GM18517 (cell line): ENCODE results near the gene DAO.

ENCODE experiments used
- ATAC-seq: cut with Tn5 transposase; IDR thresholded peaks from one replicate; pipeline ENCODE4 v1.9.1; 2021; ENCODE audit warnings: mild to moderate bottlenecking, moderate library complexity; ENCODE audit not compliant: unreplicated experiment

Gene DAO

GRCh38 chr12:108875280-108875679 lies 4.6 kb upstream of the DAO start:
- ATAC-seq, result no peak

- ATAC-seq, result no peak
Measured at GRCh38 chr12:108875682-108876361, 4.1 kb upstream of the DAO start.

GRCh38 chr12:108876550-108876949 lies 3.3 kb upstream of the DAO start:
- ATAC-seq, result no peak

- ATAC-seq, result no peak
Measured at GRCh38 chr12:108881953-108882352, 2.1 kb downstream of the DAO start.

- ATAC-seq, result no peak
Measured at GRCh38 chr12:108884116-108885012, 4.5 kb downstream of the DAO start.

GRCh38 chr12:108886873-108887629 lies 7.2 kb downstream of the DAO start:
- ATAC-seq, result no peak

GRCh38 chr12:108888031-108888430 lies 8.1 kb downstream of the DAO start:
- ATAC-seq, result no peak

- no peak for ATAC-seq
Measured at GRCh38 chr12:108890208-108890607, 10.3 kb downstream of the DAO start.

- no peak for ATAC-seq
Measured at GRCh38 chr12:108895220-108895802, 15.4 kb downstream of the DAO start.

- ATAC-seq, result no peak
Measured at GRCh38 chr12:108896336-108896735, 16.4 kb downstream of the DAO start.

- no peak for ATAC-seq
Measured at GRCh38 chr12:108896817-108897216, 16.9 kb downstream of the DAO start.

- no peak for ATAC-seq
Measured at GRCh38 chr12:108899145-108899544, 19.3 kb downstream of the DAO start.

GRCh38 chr12:108905725-108906124 lies 25.8 kb downstream of the DAO start:
- no peak for ATAC-seq

GRCh38 chr12:108906971-108907370 lies 27.1 kb downstream of the DAO start:
- ATAC-seq, result no peak

GRCh38 chr12:108907839-108908351 lies 28.0 kb downstream of the DAO start:
- no peak for ATAC-seq

GRCh38 chr12:108910336-108910735 lies 30.4 kb downstream of the DAO start:
- ATAC-seq, result no peak

- ATAC-seq, result no peak
Measured at GRCh38 chr12:108911915-108912314, 32.0 kb downstream of the DAO start.

- no peak for ATAC-seq
Measured at GRCh38 chr12:108912361-108912760, 32.5 kb downstream of the DAO start.

- ATAC-seq, result no peak
Measured at GRCh38 chr12:108914121-108914531, 34.2 kb downstream of the DAO start.

GRCh38 chr12:108915632-108916133 lies 35.8 kb downstream of the DAO start:
- ATAC-seq, result no peak

- ATAC-seq, result no peak
Measured at GRCh38 chr12:108916336-108916735, 36.4 kb downstream of the DAO start.
